GM23338 (cell line): ENCODE measurements around the gene EFTUD2. TPM values are rescaled to one million over a fixed set of nuclear protein-coding genes. Genes with fewer than 3 reads are reported as not detected.

ENCODE experiments used
- ATAC-seq: fragments of 200-7000 bp; cut with Tn5 transposase; 3 replicates; pipeline ENCODE4 v1.9.1; 2020
- DNase-seq: peaks from one replicate; pipeline ENCODE4 v3.0.0-alpha.2; 2015; ENCODE audit warnings: low spot score
- H2AFZ ChIP-seq: fragments of 200-600 bp; sonication (generic); 2 replicates; pipeline ENCODE4 v1.8.0; 2016; ENCODE audit warnings: antibody characterized with exemption, mild to moderate bottlenecking, moderate library complexity
- H3F3A ChIP-seq: fragments of 200-600 bp; sonication (generic); replicated peaks from 2 replicates; pipeline ENCODE4 v1.8.0; 2017; ENCODE audit warnings: antibody characterized with exemption, mixed run types, low read depth
- H3K27ac ChIP-seq: fragments of 200-600 bp; sonication (generic); 2 replicates; pipeline ENCODE4 v1.6.1; 2016; ENCODE audit warnings: low read depth
- H3K27me3 ChIP-seq: fragments of 200-600 bp; sonication (generic); 2 replicates; pipeline ENCODE4 v1.8.0; 2016; ENCODE audit warnings: mild to moderate bottlenecking, mixed run types, moderate library complexity; ENCODE audit not compliant: insufficient read depth
- H3K36me3 ChIP-seq: fragments of 200-600 bp; sonication (generic); 2 replicates; pipeline ENCODE4 v1.8.0; 2016; ENCODE audit warnings: mild to moderate bottlenecking; ENCODE audit not compliant: insufficient read depth
- H3K4me1 ChIP-seq: fragments of 200-600 bp; sonication (generic); 2 replicates; pipeline ENCODE4 v1.8.0; 2016; ENCODE audit warnings: mild to moderate bottlenecking, moderate library complexity; ENCODE audit not compliant: insufficient read depth
- H3K4me2 ChIP-seq: fragments of 200-600 bp; sonication (generic); 2 replicates; pipeline ENCODE4 v1.7.1; 2017; ENCODE audit warnings: mixed run types
- H3K4me3 ChIP-seq: fragments of 200-600 bp; sonication (generic); 2 replicates; pipeline ENCODE4 v1.6.1; 2016; ENCODE audit warnings: mixed run types
- H3K79me2 ChIP-seq: fragments of 200-600 bp; sonication (generic); replicated peaks from 2 replicates; pipeline ENCODE4 v1.8.0; 2017; ENCODE audit warnings: mild to moderate bottlenecking; ENCODE audit not compliant: insufficient read depth
- H3K9me2 ChIP-seq: fragments of 200-600 bp; sonication (generic); 2 replicates; pipeline ENCODE4 v1.8.0; 2017; ENCODE audit not compliant: insufficient read depth
- H4K20me1 ChIP-seq: fragments of 200-600 bp; sonication (generic); replicated peaks from 2 replicates; pipeline ENCODE4 v1.8.0; 2017; ENCODE audit warnings: mild to moderate bottlenecking; ENCODE audit not compliant: insufficient read depth
- H3K27ac Mint-ChIP-seq: 2 replicates; pipeline ENCODE4 v1.8.0; 2020; ENCODE audit warnings: inconsistent platforms, mild to moderate bottlenecking, moderate library complexity, mixed read lengths
- H3K27me3 Mint-ChIP-seq: 3 replicates; pipeline ENCODE4 v1.8.0; 2022; ENCODE audit warnings: low read depth, mild to moderate bottlenecking, moderate library complexity, mixed read lengths, inconsistent platforms; ENCODE audit not compliant: insufficient read depth, poor library complexity
- H3K36me3 Mint-ChIP-seq: 3 replicates; pipeline ENCODE4 v1.8.0; 2021; ENCODE audit warnings: low read depth, mild to moderate bottlenecking, inconsistent platforms, moderate library complexity, mixed read lengths
- H3K4me1 Mint-ChIP-seq: 3 replicates; pipeline ENCODE4 v1.8.0; 2020; ENCODE audit warnings: mild to moderate bottlenecking, inconsistent platforms, mixed read lengths
- H3K4me3 Mint-ChIP-seq: 3 replicates; pipeline ENCODE4 v1.8.0; 2021; ENCODE audit warnings: moderate library complexity, mild to moderate bottlenecking, inconsistent platforms, mixed read lengths
- H3K9me3 Mint-ChIP-seq: 3 replicates; pipeline ENCODE4 v1.8.0; 2020; ENCODE audit warnings: moderate library complexity, mild to moderate bottlenecking, inconsistent platforms, mixed read lengths
- CREB1 ChIP-seq: fragments of 250-450 bp; sonication (Bioruptor Pico); IDR thresholded peaks from 2 replicates; pipeline ENCODE4 v1.5.0; 2020; ENCODE audit warnings: low read depth, mild to moderate bottlenecking, moderate library complexity
- EZH2 ChIP-seq: fragments of 200-600 bp; sonication (generic); IDR thresholded peaks from one replicate; pipeline ENCODE4 v1.8.0; 2017; ENCODE audit warnings: antibody characterized with exemption, mild to moderate bottlenecking, low read depth; ENCODE audit not compliant: unreplicated experiment
- EZH2phosphoT487 ChIP-seq: fragments of 200-600 bp; sonication (generic); IDR thresholded peaks from one replicate; pipeline ENCODE4 v1.8.1; 2018; ENCODE audit warnings: antibody characterized with exemption; ENCODE audit not compliant: unreplicated experiment
- JUNB ChIP-seq: IDR thresholded peaks from one replicate; pipeline ENCODE4 v1.6.1; 2016; ENCODE audit warnings: antibody characterized with exemption; ENCODE audit not compliant: unreplicated experiment
- NANOG ChIP-seq: IDR thresholded peaks from 2 replicates; pipeline ENCODE4 v1.6.1; 2016; ENCODE audit warnings: antibody characterized with exemption, borderline replicate concordance
- STAT1 ChIP-seq: IDR thresholded peaks from one replicate; pipeline ENCODE4 v1.6.1; 2016; ENCODE audit warnings: antibody characterized with exemption; ENCODE audit not compliant: unreplicated experiment
- ZNF114 ChIP-seq: fragments of 250-450 bp; sonication (Bioruptor Pico); IDR thresholded peaks from 2 replicates; pipeline ENCODE4 v1.5.0; 2020; ENCODE audit warnings: mild to moderate bottlenecking, moderate library complexity
- ZNF331 ChIP-seq: fragments of 250-450 bp; sonication (Bioruptor Pico); IDR thresholded peaks from 2 replicates; pipeline ENCODE4 v1.5.0; 2020; ENCODE audit warnings: low read depth, mild to moderate bottlenecking, moderate library complexity
- polyA plus RNA-seq: library from polyadenylated mRNA; unstranded; fragments of >200 nt; fragmentation: Nextera tagmentation; extraction: Ambion mirVana; gene quantifications from 2 replicates; pipeline ENCODE4 v1.2.1, GENCODE V29; 2016
- total RNA-seq: library from RNA; depleted of rRNA; stranded (reverse); fragments of >200 nt; shearing (Covaris generic); gene quantifications from 2 replicates; pipeline ENCODE4 v1.2.3, GENCODE V29; 2014
- TF ChIP-seq, protein P1 (sequence below): IDR thresholded peaks from 2 replicates; pipeline ENCODE4 v1.6.1; 2016; ENCODE audit warnings: antibody characterized with exemption
- TF ChIP-seq, protein P2 (sequence below): fragments of 250-450 bp; sonication (Bioruptor Pico); IDR thresholded peaks from 2 replicates; pipeline ENCODE4 v1.5.0; 2020; ENCODE audit warnings: mild to moderate bottlenecking, moderate library complexity
- TF ChIP-seq, protein P3 (sequence below), 2 experiments: fragments of 200-600 bp in 1 of 2; sonication (generic) in 1 of 2; conservative IDR thresholded peaks; 2 replicates each; pipeline versions ENCODE4 v1.5.1 to v1.6.1; 2016 to 2017; ENCODE audit warnings: antibody characterized with exemption in 2 of 2, low read depth in 2 of 2, mild to moderate bottlenecking in 2 of 2, moderate library complexity in 1 of 2

The EFTUD2 gene
- total and polyA plus RNA-seq, 2 experiments from 2014 or later = 61.6 to 196 TPM

DNA sequence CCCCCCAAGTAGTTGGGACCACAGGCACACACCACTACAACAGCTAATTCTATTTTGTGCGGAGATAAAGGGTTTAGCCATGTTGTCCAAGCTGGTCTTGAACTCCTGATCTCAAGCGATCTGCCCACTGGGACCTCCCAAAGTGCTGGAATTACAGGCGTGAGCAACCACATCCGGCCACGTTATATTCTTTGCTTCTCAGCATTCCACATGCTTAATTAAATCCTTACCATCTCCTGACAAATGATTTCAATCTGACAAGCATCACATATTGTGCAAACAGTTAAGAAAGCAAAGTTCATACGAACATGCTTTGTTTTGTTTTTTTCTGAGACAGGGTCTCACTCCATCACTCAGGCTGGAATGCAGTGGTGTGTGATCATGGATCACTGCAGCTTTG lies 33.3 kb downstream of the EFTUD2 start:
- Mint-ChIP-seq H3K27ac (no peak overlapping the region), H3K9me3 (no peaks in the 10 kb centered on the region), H3K36me3 (peaks cover 69% of the 10 kb centered on the region), H3K27me3 (peaks cover 2% of the 10 kb centered on the region), H3K4me3 (no peak overlapping the region), H3K4me1 (no peaks in the 10 kb centered on the region)
- TF ChIP-seq JUNB (no peak), CREB1 (CRISPR knock-in tag) (no peak), EZH2 (no peak), NANOG (no peak), ZNF114 (CRISPR knock-in tag) (no peak), ZNF331 (CRISPR knock-in tag) (no peak), STAT1 (no peak), EZH2phosphoT487 (no peak)
- TF ChIP-seq, protein P1, sequence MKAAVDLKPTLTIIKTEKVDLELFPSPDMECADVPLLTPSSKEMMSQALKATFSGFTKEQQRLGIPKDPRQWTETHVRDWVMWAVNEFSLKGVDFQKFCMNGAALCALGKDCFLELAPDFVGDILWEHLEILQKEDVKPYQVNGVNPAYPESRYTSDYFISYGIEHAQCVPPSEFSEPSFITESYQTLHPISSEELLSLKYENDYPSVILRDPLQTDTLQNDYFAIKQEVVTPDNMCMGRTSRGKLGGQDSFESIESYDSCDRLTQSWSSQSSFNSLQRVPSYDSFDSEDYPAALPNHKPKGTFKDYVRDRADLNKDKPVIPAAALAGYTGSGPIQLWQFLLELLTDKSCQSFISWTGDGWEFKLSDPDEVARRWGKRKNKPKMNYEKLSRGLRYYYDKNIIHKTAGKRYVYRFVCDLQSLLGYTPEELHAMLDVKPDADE = no peak
- TF ChIP-seq, protein P2, sequence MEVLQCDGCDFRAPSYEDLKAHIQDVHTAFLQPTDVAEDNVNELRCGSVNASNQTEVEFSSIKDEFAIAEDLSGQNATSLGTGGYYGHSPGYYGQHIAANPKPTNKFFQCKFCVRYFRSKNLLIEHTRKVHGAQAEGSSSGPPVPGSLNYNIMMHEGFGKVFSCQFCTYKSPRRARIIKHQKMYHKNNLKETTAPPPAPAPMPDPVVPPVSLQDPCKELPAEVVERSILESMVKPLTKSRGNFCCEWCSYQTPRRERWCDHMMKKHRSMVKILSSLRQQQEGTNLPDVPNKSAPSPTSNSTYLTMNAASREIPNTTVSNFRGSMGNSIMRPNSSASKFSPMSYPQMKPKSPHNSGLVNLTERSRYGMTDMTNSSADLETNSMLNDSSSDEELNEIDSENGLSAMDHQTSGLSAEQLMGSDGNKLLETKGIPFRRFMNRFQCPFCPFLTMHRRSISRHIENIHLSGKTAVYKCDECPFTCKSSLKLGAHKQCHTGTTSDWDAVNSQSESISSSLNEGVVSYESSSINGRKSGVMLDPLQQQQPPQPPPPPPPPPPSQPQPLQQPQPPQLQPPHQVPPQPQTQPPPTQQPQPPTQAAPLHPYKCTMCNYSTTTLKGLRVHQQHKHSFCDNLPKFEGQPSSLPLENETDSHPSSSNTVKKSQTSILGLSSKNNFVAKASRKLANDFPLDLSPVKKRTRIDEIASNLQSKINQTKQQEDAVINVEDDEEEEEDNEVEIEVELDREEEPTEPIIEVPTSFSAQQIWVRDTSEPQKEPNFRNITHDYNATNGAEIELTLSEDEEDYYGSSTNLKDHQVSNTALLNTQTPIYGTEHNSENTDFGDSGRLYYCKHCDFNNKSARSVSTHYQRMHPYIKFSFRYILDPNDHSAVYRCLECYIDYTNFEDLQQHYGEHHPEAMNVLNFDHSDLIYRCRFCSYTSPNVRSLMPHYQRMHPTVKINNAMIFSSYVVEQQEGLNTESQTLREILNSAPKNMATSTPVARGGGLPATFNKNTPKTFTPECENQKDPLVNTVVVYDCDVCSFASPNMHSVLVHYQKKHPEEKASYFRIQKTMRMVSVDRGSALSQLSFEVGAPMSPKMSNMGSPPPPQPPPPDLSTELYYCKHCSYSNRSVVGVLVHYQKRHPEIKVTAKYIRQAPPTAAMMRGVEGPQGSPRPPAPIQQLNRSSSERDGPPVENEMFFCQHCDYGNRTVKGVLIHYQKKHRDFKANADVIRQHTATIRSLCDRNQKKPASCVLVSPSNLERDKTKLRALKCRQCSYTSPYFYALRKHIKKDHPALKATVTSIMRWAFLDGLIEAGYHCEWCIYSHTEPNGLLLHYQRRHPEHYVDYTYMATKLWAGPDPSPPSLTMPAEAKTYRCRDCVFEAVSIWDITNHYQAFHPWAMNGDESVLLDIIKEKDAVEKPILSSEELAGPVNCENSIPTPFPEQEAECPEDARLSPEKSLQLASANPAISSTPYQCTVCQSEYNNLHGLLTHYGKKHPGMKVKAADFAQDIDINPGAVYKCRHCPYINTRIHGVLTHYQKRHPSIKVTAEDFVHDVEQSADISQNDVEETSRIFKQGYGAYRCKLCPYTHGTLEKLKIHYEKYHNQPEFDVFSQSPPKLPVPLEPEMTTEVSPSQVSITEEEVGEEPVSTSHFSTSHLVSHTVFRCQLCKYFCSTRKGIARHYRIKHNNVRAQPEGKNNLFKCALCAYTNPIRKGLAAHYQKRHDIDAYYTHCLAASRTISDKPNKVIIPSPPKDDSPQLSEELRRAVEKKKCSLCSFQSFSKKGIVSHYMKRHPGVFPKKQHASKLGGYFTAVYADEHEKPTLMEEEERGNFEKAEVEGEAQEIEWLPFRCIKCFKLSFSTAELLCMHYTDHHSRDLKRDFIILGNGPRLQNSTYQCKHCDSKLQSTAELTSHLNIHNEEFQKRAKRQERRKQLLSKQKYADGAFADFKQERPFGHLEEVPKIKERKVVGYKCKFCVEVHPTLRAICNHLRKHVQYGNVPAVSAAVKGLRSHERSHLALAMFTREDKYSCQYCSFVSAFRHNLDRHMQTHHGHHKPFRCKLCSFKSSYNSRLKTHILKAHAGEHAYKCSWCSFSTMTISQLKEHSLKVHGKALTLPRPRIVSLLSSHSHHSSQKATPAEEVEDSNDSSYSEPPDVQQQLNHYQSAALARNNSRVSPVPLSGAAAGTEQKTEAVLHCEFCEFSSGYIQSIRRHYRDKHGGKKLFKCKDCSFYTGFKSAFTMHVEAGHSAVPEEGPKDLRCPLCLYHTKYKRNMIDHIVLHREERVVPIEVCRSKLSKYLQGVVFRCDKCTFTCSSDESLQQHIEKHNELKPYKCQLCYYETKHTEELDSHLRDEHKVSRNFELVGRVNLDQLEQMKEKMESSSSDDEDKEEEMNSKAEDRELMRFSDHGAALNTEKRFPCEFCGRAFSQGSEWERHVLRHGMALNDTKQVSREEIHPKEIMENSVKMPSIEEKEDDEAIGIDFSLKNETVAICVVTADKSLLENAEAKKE (CRISPR knock-in tag) = no peak
- TF ChIP-seq, protein P3, sequence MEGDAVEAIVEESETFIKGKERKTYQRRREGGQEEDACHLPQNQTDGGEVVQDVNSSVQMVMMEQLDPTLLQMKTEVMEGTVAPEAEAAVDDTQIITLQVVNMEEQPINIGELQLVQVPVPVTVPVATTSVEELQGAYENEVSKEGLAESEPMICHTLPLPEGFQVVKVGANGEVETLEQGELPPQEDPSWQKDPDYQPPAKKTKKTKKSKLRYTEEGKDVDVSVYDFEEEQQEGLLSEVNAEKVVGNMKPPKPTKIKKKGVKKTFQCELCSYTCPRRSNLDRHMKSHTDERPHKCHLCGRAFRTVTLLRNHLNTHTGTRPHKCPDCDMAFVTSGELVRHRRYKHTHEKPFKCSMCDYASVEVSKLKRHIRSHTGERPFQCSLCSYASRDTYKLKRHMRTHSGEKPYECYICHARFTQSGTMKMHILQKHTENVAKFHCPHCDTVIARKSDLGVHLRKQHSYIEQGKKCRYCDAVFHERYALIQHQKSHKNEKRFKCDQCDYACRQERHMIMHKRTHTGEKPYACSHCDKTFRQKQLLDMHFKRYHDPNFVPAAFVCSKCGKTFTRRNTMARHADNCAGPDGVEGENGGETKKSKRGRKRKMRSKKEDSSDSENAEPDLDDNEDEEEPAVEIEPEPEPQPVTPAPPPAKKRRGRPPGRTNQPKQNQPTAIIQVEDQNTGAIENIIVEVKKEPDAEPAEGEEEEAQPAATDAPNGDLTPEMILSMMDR (conservative IDR thresholded peaks at IDR 0.05; ENCODE audit: low read depth in 2 of 2) = no peak
- no peak for DNase-seq
- no peak overlapping the region for H3K4me3 ChIP-seq
- peak overlapping the region; percentile 56; the same call in 1 of the 2 replicates for H3K27ac ChIP-seq
- peaks cover 39% of the 10 kb centered on the region for H3K36me3 ChIP-seq
- H2AFZ ChIP-seq = no peak overlapping the region
- no peaks in the 10 kb centered on the region for H3K79me2 ChIP-seq
- H3K27me3 ChIP-seq = no peaks in the 10 kb centered on the region
- no peaks in the 10 kb centered on the region for H3K4me1 ChIP-seq
- H3K9me2 ChIP-seq = no peaks in the 10 kb centered on the region
- no peak for ATAC-seq
- peaks cover 22% of the 10 kb centered on the region for H3F3A ChIP-seq
- H3K4me2 ChIP-seq = no peak overlapping the region
- peaks cover 13% of the 10 kb centered on the region for H4K20me1 ChIP-seq
